ENCODE measurements around the gene CRACR2B.

CRACR2B gene

DNA sequence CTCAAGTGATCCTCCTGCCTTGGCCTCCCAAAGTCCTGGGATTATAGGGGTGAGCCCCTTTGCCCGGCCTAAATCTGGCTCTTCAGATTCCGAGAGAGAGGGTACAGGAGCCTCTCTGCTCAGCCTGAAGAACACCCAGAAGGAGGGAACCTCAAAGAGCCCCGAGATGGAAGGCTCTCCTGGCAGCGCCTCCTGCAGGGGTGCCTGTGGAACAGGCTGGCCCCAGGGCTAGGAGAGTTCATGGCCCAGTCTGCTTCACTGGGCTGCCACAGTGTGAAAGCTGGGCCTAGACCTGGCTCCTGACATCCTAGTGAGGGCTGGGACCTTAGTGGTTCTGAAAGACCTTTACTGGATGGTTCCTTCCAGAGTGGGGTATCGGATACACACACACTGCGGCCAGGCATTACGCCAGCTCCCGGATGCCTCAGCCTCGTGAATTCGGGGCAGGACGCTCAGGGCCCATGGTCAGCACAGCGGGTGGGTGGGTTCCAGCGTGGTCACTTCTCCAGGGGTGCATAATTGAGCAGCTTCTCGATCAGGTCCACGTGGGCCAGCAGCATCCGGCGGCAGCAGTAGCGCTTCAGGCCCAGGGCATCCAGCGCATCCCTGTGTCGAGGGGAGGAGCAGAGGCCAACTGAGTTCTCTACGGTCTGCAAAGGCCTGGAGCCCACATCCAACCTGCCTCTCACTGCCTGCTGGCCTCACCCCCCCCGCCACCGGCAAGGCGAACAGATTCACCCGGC is 12.3 kb downstream of the CRACR2B start:
- no peak for DNase-seq

DNA sequence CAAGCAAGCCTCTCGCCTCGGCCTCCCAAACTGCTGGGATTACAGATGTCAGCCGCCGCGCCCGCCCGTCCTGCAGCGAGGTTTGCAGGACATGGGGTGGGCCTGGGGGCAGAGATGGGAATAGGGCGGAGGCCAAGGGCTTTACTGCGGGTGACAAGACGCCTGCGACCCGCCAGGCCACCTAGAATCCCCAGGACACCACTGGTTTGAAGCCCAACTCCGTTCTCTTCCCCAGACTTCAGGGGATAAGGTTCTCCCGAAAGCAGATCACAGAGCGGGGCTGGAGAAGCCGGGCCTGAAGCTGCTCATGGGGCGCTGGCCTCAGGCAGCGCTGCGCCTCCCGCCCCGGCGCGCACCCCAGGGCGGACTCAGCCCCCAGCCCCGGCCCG is 14.3 kb downstream of the CRACR2B start:
- no peak for DNase-seq

DNA sequence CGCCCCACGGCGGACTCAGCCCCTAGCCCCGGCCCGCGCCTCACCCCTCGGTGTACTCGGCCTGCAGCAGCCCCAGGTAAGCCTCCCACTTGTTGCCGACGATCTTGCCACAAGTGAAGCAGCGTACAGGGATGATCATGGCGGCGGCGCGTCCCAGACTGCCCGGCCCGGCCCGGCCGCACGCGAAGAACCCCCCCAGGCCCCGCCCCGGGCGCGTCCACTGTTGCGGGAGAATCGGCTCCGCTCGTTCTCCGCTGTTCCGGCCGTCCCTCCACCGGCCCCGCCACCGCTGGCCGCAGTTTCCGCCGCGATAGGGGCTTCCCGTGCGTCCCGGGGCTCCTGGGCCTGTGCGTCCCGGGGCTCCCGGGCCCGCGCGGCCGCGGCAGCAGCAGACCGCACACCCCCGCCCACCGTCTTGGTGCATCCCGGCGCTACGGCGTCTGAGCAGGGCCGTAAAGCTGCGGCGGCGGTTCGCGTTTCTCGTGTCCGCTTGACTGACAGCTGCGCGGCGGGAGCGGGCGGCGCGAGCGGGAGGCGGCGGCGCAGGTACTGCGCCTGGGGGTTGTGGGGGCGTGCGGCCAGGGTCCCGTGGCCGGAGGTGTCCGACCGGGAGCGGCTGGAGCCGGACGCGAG is 14.8 kb downstream of the CRACR2B start, which contains the start of the genes POLR2L and TSPAN4:
POLR2L (minus strand) TSS at position 160 of the 633 bp plus-strand sequence; CDS start at position 139, 21 bp downstream.
TSPAN4 (plus strand) TSS at position 483 of the 633 bp plus-strand sequence. CDS start 7,453 bp downstream, outside the sequence.
- peak; percentile 92 for DNase-seq

- DNase-seq: peak; percentile 23
Observed at GRCh38 chr11:843086-843734, 15.5 kb downstream of the CRACR2B start.

DNA sequence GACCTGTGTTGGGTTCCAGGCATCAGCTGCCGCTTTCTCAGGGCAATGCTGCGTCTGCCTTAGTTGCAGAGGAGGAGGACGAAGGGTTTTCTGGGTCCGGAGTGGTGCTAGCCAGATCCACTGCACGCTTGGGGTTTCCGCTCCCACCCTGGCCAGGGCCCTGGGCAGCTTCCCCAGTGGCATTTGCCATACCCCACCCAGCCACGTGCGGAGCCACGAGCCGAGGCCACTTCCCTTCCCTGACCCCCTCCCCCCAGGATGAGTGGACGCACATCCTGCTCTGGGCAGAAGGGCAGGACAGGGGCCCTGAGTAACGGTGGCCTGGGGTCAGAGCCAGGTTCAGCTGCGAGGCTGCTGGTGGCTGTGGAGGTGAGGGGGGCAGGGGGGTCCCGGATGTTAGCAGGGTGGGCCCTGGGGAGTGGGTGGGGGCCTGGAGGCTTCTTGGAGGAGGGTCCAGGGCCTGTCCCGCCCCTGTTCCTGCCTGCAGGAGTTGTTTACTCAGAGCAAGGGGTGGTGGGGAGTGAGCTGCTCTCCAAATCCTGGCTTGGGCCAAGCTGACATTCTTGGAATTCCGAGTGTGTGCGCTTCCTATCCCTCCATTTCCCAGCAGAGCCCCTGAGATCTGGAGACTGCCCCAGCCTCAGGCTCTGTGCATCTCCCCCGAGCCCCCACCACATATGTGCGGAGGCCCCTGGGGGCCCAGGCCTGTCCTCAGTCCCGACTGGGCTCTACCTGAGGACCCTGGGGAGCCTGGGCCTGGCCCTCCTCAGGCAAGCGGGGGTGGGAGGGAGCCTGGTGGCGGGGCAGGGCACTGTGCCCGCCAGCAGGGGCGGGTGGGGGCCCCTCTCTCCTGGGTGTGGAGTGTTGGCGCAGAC is 16.3 kb downstream of the CRACR2B start:
- no peak for DNase-seq

GRCh38 chr11:844693-845644 is 17.2 kb downstream of the CRACR2B start:
- DNase-seq: peak; percentile 31

- DNase-seq: no peak
Observed at GRCh38 chr11:845872-846495, 18.3 kb downstream of the CRACR2B start.

- DNase-seq: no peak
Observed at GRCh38 chr11:846496-847098, 18.9 kb downstream of the CRACR2B start.

- no peak for DNase-seq
Observed at GRCh38 chr11:847876-848275, 20.2 kb downstream of the CRACR2B start.

GRCh38 chr11:848380-848931 is 20.7 kb downstream of the CRACR2B start:
- peak; percentile 75 for DNase-seq

DNA sequence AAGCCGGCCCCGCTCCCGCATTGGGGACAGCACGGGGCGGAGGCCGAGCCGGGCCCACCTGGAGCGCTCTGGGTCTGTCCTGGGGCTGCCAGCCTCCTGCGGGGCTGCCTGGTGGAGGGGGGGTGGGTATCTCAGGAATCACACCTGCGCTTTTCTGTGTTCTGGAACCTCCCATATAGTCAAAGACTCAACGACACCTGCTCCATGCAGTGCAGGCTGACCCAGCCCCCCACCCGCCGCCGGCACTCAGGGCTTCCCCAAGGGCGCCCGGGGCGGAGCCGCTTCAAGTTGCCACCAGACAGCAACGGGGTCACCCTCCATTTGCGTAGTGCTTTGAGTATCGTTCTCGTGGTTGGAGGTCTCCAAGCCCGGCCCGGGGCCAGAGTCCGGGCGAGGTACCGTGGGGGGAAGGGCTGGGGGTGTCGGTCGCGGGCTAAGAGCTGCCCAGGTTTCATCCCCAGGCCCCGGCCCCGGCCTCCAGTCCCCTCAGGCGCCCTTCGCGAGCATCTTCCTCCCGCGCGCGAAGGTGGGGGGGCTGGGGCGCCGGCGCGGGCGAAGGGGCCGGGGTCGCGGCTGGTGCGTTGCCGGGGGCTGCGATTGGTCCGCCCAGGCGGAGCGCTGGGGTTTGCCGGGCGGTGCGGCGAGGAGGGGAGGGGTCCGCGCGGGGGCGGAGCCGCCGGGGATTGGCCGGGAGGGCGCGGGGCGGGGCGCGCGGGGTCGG is 21.5 kb downstream of the CRACR2B start:
- DNase-seq: peak; percentile 67

DNA sequence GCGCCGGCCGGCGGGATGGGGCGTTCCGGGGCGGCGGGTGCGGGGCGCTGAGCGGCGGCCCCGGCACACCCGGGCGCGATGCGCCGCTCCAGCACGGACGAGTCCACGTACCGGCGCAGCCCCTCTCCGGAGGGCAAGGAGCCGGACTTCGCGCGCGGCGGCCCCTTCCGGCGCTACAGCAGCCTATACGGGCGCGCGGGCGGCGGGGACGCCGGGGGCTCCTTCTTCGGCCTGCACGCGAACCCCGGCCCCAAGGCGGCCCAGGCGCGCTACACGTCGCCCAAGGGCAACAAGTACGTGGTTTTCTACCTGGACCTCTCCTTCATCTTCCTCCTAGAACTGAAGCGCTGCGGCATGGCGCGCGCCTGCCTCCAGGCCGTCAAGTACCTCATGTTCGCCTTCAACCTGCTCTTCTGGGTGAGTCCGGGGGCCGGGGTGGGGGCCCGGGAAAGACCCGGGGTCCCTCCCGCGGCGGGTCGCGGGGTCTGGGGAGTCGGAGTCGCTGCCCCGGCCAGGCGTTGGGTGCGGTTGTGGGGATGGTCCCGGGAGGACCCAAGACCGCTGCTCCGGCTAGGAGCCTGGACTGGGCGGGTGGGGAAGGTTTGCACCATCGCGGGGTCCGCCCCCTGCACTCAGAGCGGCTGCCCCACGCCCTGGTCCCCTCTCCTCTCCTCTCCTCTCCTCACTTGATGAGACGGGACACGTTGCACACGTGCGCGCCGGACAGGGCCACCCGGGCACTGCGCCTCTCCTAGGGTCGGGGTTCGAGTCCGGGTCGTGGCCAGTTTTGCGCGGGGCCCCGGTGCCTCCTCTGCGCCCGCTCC is 22.4 kb downstream of the CRACR2B start:
- no peak for DNase-seq

DNA sequence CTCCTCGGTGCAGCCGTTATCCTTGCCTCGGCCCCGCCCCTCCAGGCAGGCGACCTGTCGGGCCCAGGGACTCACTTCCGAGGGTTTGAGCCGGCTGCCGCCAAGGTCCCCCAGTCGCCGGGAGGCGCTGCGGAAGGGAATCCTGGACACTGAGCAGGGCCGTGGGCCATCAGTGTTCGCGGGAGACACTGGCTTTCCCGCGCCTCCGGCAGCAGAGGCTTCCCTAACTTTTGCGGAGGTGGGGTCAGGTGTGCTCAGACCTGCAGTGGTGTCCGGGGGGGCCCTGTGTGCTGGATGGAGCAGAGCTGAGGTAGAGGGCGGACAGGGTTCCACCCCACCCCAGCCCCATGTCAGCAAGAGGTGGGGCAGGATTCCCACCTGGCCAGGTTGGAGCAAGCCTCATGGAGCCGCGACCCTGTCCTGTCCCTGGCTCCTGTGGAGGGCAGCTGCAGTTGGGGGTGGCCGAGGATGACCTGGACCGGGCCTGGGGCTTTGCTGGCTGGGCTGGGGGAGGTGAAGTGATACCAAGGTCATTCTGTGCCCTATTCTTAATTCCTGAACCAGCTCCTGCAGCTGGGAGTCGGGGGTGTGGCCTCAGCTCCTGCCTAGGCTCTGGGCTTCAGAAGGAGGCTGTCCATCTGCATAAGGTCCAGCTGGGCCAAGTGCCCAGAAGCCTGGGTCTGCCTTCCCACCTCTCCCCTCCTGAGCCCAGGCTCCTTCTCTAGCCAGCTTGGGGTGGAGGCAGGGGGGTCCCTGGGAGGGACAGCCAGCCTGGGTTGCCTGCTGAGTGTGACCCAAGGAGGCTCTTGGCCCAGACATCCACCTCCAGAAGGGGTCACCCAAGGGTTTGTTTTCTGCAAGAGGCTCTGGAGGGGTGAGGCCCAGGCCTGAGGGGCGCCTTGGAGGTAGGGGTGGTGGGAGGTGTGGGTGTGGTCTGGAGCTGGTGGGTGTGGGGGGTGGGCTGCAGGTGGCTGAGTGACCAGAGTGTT is 23.4 kb downstream of the CRACR2B start:
- DNase-seq: no peak

DNA sequence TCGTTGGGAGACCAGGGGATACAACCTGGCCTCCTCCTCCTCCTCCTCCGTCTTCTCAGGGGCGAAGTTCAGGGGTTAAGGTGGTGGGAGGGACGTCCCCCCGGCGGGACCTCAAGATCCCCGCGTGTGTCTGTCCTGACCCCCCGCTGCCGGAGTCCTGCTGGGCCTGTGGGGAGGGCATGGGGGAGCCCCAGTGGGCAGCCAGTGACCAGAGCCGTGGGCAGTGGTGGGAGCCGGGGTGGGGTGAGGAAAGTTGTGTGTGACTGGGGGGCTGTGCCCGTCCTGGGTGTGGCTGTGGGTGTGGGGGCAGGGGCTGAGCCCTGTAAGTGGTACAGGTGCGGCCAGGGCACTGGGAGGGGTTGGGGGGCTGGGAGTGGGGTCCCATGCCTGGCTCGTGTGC is 25.0 kb downstream of the CRACR2B start:
- no peak for DNase-seq

DNA sequence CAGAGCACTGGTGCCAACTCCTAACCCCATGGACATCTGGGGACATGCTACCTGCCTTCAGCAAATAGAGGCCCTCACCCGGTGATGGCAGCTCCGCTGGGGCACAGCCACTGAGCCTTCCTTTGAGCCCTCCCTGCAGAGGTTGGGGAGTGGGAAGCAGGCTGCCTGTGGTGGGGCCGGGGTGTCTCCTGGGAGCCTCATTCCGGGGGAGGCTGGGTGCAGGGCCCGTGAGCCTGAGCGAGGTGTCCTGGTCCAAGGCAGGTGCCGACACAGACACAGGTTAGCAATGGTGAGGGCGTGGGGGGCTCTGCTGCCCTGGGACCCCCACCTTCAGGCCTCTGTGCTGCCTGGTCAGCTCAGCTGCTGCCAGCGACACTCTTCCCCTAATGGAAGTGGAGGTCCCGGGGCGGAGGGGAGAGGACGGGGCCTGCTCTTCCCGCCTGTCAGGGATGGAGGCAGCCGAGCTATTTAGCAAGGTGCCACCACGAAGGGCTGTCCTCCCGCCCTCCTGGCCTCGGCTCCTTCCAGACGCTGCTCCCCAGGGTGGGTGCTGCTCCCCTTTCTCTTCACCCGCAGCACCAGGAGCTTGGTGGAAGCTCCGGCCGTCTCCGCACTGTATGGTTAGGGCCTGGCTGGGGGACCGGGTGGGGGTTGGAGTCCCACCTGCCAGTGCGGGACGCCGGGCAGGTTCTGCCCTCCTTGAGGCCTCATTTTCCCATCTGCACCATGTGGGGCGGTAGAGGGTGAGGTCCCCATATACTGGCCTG is 26.1 kb downstream of the CRACR2B start:
- DNase-seq: no peak

- no peak for DNase-seq
Observed at GRCh38 chr11:854601-855329, 27.0 kb downstream of the CRACR2B start.

Data from CD4-positive, alpha-beta T cell treated with Interleukin-17A for 4 hours (primary cell).